DOHH2 (cell line): ENCODE results near the gene SHISA6.

Experiments
- CTCF ChIP-seq: fragments of 200-600 bp; sonication (generic); IDR thresholded peaks from one replicate; pipeline ENCODE4 v1.5.1; 2014; ENCODE audit warnings: antibody characterized with exemption, mild to moderate bottlenecking, low read depth, low read length; ENCODE audit not compliant: poor library complexity, severe bottlenecking
- EZH2phosphoT487 ChIP-seq: fragments of 200-600 bp; sonication (generic); IDR thresholded peaks from 2 replicates; pipeline ENCODE4 v1.6.1; 2017; ENCODE audit warnings: borderline replicate concordance, mild to moderate bottlenecking, antibody characterized with exemption, low read length, moderate library complexity, mixed read lengths

DNA sequence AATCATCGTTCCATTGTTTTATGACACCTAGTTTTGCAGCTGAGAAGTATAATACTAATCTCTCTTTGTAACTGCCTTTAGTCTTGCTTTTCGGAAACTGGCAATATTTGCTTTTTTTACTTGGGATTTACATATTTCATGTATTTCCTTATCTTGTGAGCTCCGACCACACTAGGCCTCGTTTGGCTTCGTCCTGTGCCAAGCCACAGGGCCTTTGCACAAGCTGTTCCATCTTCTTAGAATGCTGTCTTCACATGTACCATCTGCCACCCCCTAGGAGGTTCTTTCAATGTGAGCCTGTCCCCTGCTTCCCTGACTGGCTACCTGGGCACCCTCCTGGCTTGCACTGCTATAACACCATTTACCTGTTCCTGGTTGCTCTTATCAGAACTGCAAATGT, 77.2 kb downstream of the SHISA6 start:
- TF ChIP-seq CTCF, result no peak
- TF ChIP-seq EZH2phosphoT487, result no peak
